Parathyroid adenoma (tissue), 2 donors: ENCODE results near the gene WDR62.

Experiments used
- H2AFZ ChIP-seq: fragments of 300-600 bp; sonication (generic); one replicate; pipeline ENCODE4 v1.7.0; 2017; ENCODE audit warnings: antibody characterized with exemption, mild to moderate bottlenecking
- H3K27ac ChIP-seq: fragments of 300-600 bp; sonication (generic); one replicate; pipeline ENCODE4 v1.7.0; 2017
- H3K27me3 ChIP-seq: fragments of 300-600 bp; sonication (generic); one replicate; pipeline ENCODE4 v1.7.0; 2017; ENCODE audit warnings: low read length; ENCODE audit not compliant: control insufficient read depth, insufficient read depth
- H3K36me3 ChIP-seq: fragments of 300-600 bp; sonication (generic); one replicate; pipeline ENCODE4 v1.7.0; 2017; ENCODE audit warnings: low read length; ENCODE audit not compliant: control insufficient read depth, insufficient read depth
- H3K4me1 ChIP-seq: fragments of 300-600 bp; sonication (generic); one replicate; pipeline ENCODE4 v1.7.0; 2017; ENCODE audit warnings: control low read depth
- H3K4me2 ChIP-seq: fragments of 300-600 bp; sonication (generic); one replicate; pipeline ENCODE4 v1.7.0; 2017; ENCODE audit warnings: low read length
- H3K4me3 ChIP-seq: fragments of 300-600 bp; sonication (generic); one replicate; pipeline ENCODE4 v1.7.0; 2017; ENCODE audit warnings: low read depth, low read length
- H3K79me2 ChIP-seq: fragments of 300-600 bp; sonication (generic); one replicate; pipeline ENCODE4 v1.7.0; 2017; ENCODE audit warnings: control low read depth
- H3K9ac ChIP-seq: fragments of 300-600 bp; sonication (generic); one replicate; pipeline ENCODE4 v1.7.0; 2017; ENCODE audit warnings: mild to moderate bottlenecking
- H3K9me3 ChIP-seq: fragments of 300-600 bp; sonication (generic); one replicate; pipeline ENCODE4 v1.7.0; 2017; ENCODE audit warnings: low read length; ENCODE audit not compliant: control insufficient read depth
- TF ChIP-seq, protein P1 (sequence below): fragments of 300-600 bp; sonication (generic); IDR thresholded peaks from one replicate; pipeline ENCODE4 v1.7.0; 2017; ENCODE audit warnings: antibody characterized with exemption, mild to moderate bottlenecking
- donor health status: primary hyperparathyroidism.

WDR62 gene

GRCh38 chr19:36054733-36055686, at the start of gene WDR62:
TSS of gene WDR62 (plus strand) at chr19:36054897. CDS start at chr19:36054972, 75 bp downstream.
- no peaks in the 10 kb centered on the region for H3K4me1 ChIP-seq
- H3K27ac ChIP-seq: peak within 1 kb of the TSS; percentile 86
- H3K79me2 ChIP-seq: no peaks in the 10 kb centered on the region
- H3K9me3 ChIP-seq: no peaks in the 10 kb centered on the region
- TF ChIP-seq, protein P1, sequence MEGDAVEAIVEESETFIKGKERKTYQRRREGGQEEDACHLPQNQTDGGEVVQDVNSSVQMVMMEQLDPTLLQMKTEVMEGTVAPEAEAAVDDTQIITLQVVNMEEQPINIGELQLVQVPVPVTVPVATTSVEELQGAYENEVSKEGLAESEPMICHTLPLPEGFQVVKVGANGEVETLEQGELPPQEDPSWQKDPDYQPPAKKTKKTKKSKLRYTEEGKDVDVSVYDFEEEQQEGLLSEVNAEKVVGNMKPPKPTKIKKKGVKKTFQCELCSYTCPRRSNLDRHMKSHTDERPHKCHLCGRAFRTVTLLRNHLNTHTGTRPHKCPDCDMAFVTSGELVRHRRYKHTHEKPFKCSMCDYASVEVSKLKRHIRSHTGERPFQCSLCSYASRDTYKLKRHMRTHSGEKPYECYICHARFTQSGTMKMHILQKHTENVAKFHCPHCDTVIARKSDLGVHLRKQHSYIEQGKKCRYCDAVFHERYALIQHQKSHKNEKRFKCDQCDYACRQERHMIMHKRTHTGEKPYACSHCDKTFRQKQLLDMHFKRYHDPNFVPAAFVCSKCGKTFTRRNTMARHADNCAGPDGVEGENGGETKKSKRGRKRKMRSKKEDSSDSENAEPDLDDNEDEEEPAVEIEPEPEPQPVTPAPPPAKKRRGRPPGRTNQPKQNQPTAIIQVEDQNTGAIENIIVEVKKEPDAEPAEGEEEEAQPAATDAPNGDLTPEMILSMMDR: no peak
- H3K4me3 ChIP-seq: peak within 1 kb of the TSS; percentile 64
- peak within 1 kb of the TSS; percentile 95 for H2AFZ ChIP-seq
- no peaks in the 10 kb centered on the region for H3K36me3 ChIP-seq
- H3K9ac ChIP-seq: peak within 1 kb of the TSS; percentile 22
- no peaks in the 10 kb centered on the region for H3K27me3 ChIP-seq
- H3K4me2 ChIP-seq: peak within 1 kb of the TSS; percentile 99

DNA sequence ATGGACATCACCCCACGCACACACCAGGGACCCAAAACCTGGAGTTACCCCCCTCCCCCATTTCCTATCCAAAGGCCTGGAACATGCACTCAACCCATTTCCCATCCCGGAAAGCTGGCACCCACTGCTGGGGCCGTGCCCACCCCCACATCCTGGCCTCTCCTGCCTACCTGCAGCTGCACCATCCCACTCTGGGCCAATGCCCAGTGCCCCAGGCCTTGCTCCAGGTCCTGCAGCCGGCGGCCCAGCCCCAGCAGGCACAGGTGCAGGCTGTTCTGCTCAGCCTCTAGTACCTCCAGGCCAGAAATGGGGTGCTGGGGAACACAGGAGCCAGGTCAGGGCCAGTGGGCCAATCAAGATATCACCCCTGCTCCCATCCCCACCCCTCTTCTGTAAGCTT, 47.7 kb upstream of the WDR62 start:
- TF ChIP-seq, protein P1: no peak
- Histone ChIP-seq H3K9ac (no peak overlapping the region), H3K27me3 (no peaks in the 10 kb centered on the region), H3K4me3 (no peak overlapping the region), H3K79me2 (no peaks in the 10 kb centered on the region), H3K27ac (peak overlapping the region; percentile 89), H3K4me2 (no peak overlapping the region), H3K4me1 (peaks cover 2% of the 10 kb centered on the region), H3K36me3 (no peaks in the 10 kb centered on the region), H2AFZ (no peak overlapping the region), H3K9me3 (no peaks in the 10 kb centered on the region)

GRCh38 chr19:36008336-36008978, 46.2 kb upstream of the WDR62 start, which contains the start of gene SYNE4:
TSS of gene SYNE4 (minus strand) at chr19:36008813. CDS start at chr19:36008681, 132 bp downstream.
- peaks cover 9% of the 10 kb centered on the region for H3K4me1 ChIP-seq
- no peaks in the 10 kb centered on the region for H3K36me3 ChIP-seq
- H2AFZ ChIP-seq: peak within 1 kb of the TSS; percentile 79
- H3K4me2 ChIP-seq: peak within 1 kb of the TSS; percentile 68
- peaks cover 6% of the 10 kb centered on the region for H3K79me2 ChIP-seq
- H3K9me3 ChIP-seq: no peaks in the 10 kb centered on the region
- TF ChIP-seq, protein P1: no peak
- H3K27me3 ChIP-seq: no peaks in the 10 kb centered on the region
- peak within 1 kb of the TSS; percentile 89 for H3K27ac ChIP-seq
- peak within 1 kb of the TSS; percentile 40 for H3K9ac ChIP-seq
- H3K4me3 ChIP-seq: peak within 1 kb of the TSS; percentile 81

DNA sequence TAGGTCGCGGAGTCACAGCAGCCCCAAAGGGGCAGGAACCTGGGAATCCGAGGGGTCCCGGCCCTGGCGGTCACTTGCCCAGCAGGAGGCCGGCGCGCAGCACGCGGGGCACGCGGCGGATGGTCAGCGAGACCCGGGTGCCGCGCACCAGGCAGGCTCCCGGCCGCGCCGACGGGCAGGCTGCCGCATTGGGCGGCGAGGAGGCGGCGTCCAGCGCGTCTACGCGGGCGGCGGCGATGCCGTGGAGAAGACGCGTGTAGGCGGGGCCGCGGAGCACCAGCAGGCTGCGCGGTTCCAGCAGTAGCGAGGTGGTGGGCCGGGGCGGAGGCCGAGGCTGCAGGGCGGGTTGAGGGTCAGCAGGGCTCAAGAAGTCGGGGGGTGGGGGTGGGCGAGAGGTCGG, 45.5 kb upstream of the WDR62 start:
- H3K4me2 ChIP-seq: peak overlapping the region; percentile 68
- peaks cover 10% of the 10 kb centered on the region for H3K4me1 ChIP-seq
- H3K9me3 ChIP-seq: no peaks in the 10 kb centered on the region
- peak overlapping the region; percentile 89 for H3K27ac ChIP-seq
- H3K4me3 ChIP-seq: peak overlapping the region; percentile 81
- H3K27me3 ChIP-seq: no peaks in the 10 kb centered on the region
- H2AFZ ChIP-seq: peak overlapping the region; percentile 31
- no peaks in the 10 kb centered on the region for H3K36me3 ChIP-seq
- H3K9ac ChIP-seq: no peak overlapping the region
- peaks cover 12% of the 10 kb centered on the region for H3K79me2 ChIP-seq
- TF ChIP-seq, protein P1: no peak
